K562 (cell line): Measurements from ENCODE around the gene ZNF689. TPM values are rescaled to one million over a fixed set of nuclear protein-coding genes. Genes with fewer than 3 reads are reported as not detected.

Source experiments
- BRF1 ChIP-seq: IDR thresholded peaks from 3 replicates; pipeline ENCODE4 v1.6.1; 2011; ENCODE audit warnings: borderline replicate concordance, mild to moderate bottlenecking; ENCODE audit not compliant: insufficient read length; ENCODE audit errors: extremely low read depth
- HMGN3 ChIP-seq: IDR thresholded peaks from 2 replicates; pipeline ENCODE4 v1.6.1; 2011; ENCODE audit warnings: borderline replicate concordance, low read depth, mild to moderate bottlenecking, mixed read lengths, low read length; ENCODE audit not compliant: insufficient read length; ENCODE audit errors: extremely low read depth
- MTF1 ChIP-seq: fragments of 250-450 bp; sonication (Bioruptor Pico); IDR thresholded peaks from 2 replicates; pipeline ENCODE4 v1.9.0; 2021; ENCODE audit warnings: moderate library complexity, mild to moderate bottlenecking, inconsistent platforms, borderline replicate concordance
- NBN ChIP-seq: fragments of 450-650 bp; IDR thresholded peaks from 2 replicates; pipeline ENCODE4 v1.6.1; 2016; ENCODE audit warnings: low read depth, mild to moderate bottlenecking
- NFIC ChIP-seq: fragments of 450-650 bp; IDR thresholded peaks from 2 replicates; pipeline ENCODE4 v1.6.1; 2017; ENCODE audit warnings: mild to moderate bottlenecking, inconsistent platforms
- NFIX ChIP-seq: fragments of 250-450 bp; sonication (Bioruptor Pico); IDR thresholded peaks from 2 replicates; pipeline ENCODE4 v1.4.0; 2020; ENCODE audit warnings: low read depth, mild to moderate bottlenecking, moderate library complexity
- NONO ChIP-seq, 2 experiments: fragments of 200-400 bp in 1 of 2; fragments of 450-650 bp in 1 of 2; formaldehyde crosslinking in 1 of 2; IDR thresholded peaks; 2 replicates each; pipeline ENCODE4 v1.6.1; 2017; ENCODE audit warnings: low read depth in 2 of 2, mild to moderate bottlenecking in 2 of 2, moderate library complexity in 2 of 2, low read length in 1 of 2
- PPARD ChIP-seq: fragments of 250-450 bp; sonication (Bioruptor Pico); IDR thresholded peaks from 2 replicates; pipeline ENCODE4 v1.8.0; 2022; ENCODE audit warnings: inconsistent platforms, mild to moderate bottlenecking, moderate library complexity
- RAD21 ChIP-seq, 2 experiments: fragments of 250-450 bp in 1 of 2; fragments of 450-650 bp in 1 of 2; sonication (Bioruptor Pico) in 1 of 2; formaldehyde crosslinking in 1 of 2; IDR thresholded peaks in 1 of 2; conservative IDR thresholded peaks in 1 of 2; 2 replicates each; pipeline versions ENCODE4 v1.4.0 to v1.8.0; 2020 to 2022; ENCODE audit warnings: mild to moderate bottlenecking in 2 of 2, moderate library complexity in 1 of 2
- RB1 ChIP-seq: fragments of 450-650 bp; IDR thresholded peaks from 2 replicates; pipeline ENCODE4 v1.6.1; 2017; ENCODE audit warnings: low read depth, mild to moderate bottlenecking
- RCOR1 ChIP-seq, 2 experiments: IDR thresholded peaks; 2 replicates each; pipeline ENCODE4 v1.6.1; 2012; ENCODE audit warnings: low read depth in 2 of 2, low read length in 2 of 2, borderline replicate concordance in 1 of 2, improper control_type of control experiment in 1 of 2
- SIN3B ChIP-seq: fragments of 450-650 bp; IDR thresholded peaks from 2 replicates; pipeline ENCODE4 v1.6.1; 2017; ENCODE audit warnings: low read depth, mild to moderate bottlenecking, moderate library complexity
- STAG1 ChIP-seq: sonication (generic); formaldehyde crosslinking; IDR thresholded peaks from 2 replicates; pipeline ENCODE4 v1.5.0; 2020; ENCODE audit warnings: missing genetic modification reagents, borderline replicate concordance
- THAP7 ChIP-seq: fragments of 250-450 bp; sonication (Bioruptor Pico); IDR thresholded peaks from 2 replicates; pipeline ENCODE4 v1.5.0; 2021
- TRIM25 ChIP-seq: fragments of 450-650 bp; IDR thresholded peaks from 2 replicates; pipeline ENCODE4 v1.7.0; 2016; ENCODE audit warnings: borderline replicate concordance
- ZNF717 ChIP-seq: fragments of 250-450 bp; sonication (Bioruptor Pico); IDR thresholded peaks from 2 replicates; pipeline ENCODE4 v1.5.0; 2021
- polyA plus RNA-seq, 8 experiments: library from polyadenylated mRNA; depleted of rRNA in 4 of 8; stranded (reverse) in 5 of 8; unstranded in 3 of 8; fragments of >200 nt; fragmentation: Nextera tagmentation in 2 of 8; fragmentation: Illumina TruSeq in 1 of 8; extraction: Ambion mirVana in 2 of 8; extraction: Trizol in 1 of 8; gene quantifications; 2 replicates each; pipeline versions ENCODE4 v1.2.1 to v1.2.3, GENCODE V29; 2011 to 2014; ENCODE audit warnings: inconsistent platforms in 1 of 8, missing spikeins in 1 of 8
- total RNA-seq, 7 experiments: library from RNA; depleted of rRNA in 6 of 7; stranded (reverse); fragments of >200 nt in 6 of 7; fragmentation: Illumina TruSeq in 2 of 7; extraction: Trizol in 2 of 7; gene quantifications; 2 replicates each; pipeline versions ENCODE4 v1.2.1 to v1.2.3, GENCODE V29; 2011 to 2021; ENCODE audit warnings: low replicate concordance in 1 of 7
- TF ChIP-seq, protein P1 (sequence below), 3 experiments: IDR thresholded peaks in 2 of 3; conservative IDR thresholded peaks in 1 of 3; 2 replicates each; pipeline ENCODE4 v1.5.1; 2011 to 2012; ENCODE audit warnings: low read length in 3 of 3, mild to moderate bottlenecking in 3 of 3, control low read depth in 2 of 3, improper control_type of control experiment in 1 of 3, inconsistent platforms in 1 of 3, low read depth in 1 of 3, mixed read lengths in 1 of 3, moderate library complexity in 1 of 3; ENCODE audit not compliant: insufficient read depth in 2 of 3
- TF ChIP-seq, protein P2 (sequence below): fragments of 450-650 bp; IDR thresholded peaks from 2 replicates; pipeline ENCODE4 v1.6.1; 2017; ENCODE audit warnings: antibody characterized with exemption
- TF ChIP-seq, protein P3 (sequence below): fragments of 250-450 bp; sonication (Bioruptor Pico); IDR thresholded peaks from 2 replicates; pipeline ENCODE4 v1.6.1; 2021; ENCODE audit warnings: mild to moderate bottlenecking
- TF ChIP-seq, protein P4 (sequence below): fragments of 450-650 bp; formaldehyde crosslinking; IDR thresholded peaks from 2 replicates; pipeline ENCODE4 v1.4.0; 2022; ENCODE audit warnings: missing genetic modification characterization

The ZNF689 gene
- total and polyA plus RNA-seq, 9 of the 15 experiments (the other 6 are each of a cell fraction or from before 2014, with no cell fraction given) = 5.4 to 15.4 (median 10.8) TPM

DNA sequence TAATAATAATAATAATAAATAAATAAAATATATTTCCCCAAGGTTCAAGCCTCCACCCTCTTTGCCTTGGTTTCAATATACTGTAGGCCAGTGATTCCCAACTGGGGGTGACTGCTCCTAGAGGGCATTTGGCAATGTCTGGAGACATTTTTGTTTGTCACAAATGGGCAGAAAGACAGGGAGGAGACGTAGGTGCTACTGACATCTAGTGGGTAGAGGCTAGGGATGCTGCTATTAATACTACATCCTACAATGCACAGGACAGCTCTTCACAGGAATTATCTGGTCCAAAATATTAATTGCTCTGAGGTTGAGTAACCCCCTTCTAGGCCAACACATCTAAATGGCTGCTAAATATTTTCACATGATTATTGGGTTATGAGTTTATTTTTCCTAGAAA lies 27.8 kb upstream of the ZNF689 start (continued):
- TF ChIP-seq THAP7 (no peak), SIN3B (no peak), NFIX (no peak), TRIM25 (0 out of 2 replicates have a peak, but pooled peaks have one; percentile 89), NONO (IDR thresholded peaks at IDR 0.05; ENCODE audit: low read depth in 2 of 2, low read length in 1 of 2) (no peak), RAD21 (CRISPR knock-in tag; conservative IDR thresholded peaks at IDR 0.05 in 1 of 2, IDR thresholded peaks at IDR 0.05 in 1 of 2) (peak; percentile 81 to 85), BRF1 (no peak), RB1 (peak; percentile 51; the same call in 1 of the 2 replicates), STAG1 (CRISPR knock-in tag) (peak; percentile 54; the same call in 1 of the 2 replicates), MTF1 (CRISPR knock-in tag) (no peak), ZNF717 (CRISPR knock-in tag) (no peak), NBN (0 out of 2 replicates have a peak, but pooled peaks have one; percentile 24), RCOR1 (IDR thresholded peaks at IDR 0.05; ENCODE audit: borderline replicate concordance in 1 of 2, low read depth in 2 of 2, low read length in 2 of 2) (peak in 1 of 2 experiments; percentile 70; a peak in 1 of 4 replicates), NFIC (no peak), PPARD (no peak), HMGN3 (no peak)
- TF ChIP-seq, protein P1, sequence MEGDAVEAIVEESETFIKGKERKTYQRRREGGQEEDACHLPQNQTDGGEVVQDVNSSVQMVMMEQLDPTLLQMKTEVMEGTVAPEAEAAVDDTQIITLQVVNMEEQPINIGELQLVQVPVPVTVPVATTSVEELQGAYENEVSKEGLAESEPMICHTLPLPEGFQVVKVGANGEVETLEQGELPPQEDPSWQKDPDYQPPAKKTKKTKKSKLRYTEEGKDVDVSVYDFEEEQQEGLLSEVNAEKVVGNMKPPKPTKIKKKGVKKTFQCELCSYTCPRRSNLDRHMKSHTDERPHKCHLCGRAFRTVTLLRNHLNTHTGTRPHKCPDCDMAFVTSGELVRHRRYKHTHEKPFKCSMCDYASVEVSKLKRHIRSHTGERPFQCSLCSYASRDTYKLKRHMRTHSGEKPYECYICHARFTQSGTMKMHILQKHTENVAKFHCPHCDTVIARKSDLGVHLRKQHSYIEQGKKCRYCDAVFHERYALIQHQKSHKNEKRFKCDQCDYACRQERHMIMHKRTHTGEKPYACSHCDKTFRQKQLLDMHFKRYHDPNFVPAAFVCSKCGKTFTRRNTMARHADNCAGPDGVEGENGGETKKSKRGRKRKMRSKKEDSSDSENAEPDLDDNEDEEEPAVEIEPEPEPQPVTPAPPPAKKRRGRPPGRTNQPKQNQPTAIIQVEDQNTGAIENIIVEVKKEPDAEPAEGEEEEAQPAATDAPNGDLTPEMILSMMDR (IDR thresholded peaks at IDR 0.05 in 2 of 3, conservative IDR thresholded peaks at IDR 0.05 in 1 of 3; ENCODE audit: insufficient read depth in 2 of 3, low read depth in 1 of 3, low read length in 3 of 3) = peak; percentile 76 to 90 (median 82)
- TF ChIP-seq, protein P2, sequence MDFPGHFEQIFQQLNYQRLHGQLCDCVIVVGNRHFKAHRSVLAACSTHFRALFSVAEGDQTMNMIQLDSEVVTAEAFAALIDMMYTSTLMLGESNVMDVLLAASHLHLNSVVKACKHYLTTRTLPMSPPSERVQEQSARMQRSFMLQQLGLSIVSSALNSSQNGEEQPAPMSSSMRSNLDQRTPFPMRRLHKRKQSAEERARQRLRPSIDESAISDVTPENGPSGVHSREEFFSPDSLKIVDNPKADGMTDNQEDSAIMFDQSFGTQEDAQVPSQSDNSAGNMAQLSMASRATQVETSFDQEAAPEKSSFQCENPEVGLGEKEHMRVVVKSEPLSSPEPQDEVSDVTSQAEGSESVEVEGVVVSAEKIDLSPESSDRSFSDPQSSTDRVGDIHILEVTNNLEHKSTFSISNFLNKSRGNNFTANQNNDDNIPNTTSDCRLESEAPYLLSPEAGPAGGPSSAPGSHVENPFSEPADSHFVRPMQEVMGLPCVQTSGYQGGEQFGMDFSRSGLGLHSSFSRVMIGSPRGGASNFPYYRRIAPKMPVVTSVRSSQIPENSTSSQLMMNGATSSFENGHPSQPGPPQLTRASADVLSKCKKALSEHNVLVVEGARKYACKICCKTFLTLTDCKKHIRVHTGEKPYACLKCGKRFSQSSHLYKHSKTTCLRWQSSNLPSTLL = no peak
- TF ChIP-seq, protein P3, sequence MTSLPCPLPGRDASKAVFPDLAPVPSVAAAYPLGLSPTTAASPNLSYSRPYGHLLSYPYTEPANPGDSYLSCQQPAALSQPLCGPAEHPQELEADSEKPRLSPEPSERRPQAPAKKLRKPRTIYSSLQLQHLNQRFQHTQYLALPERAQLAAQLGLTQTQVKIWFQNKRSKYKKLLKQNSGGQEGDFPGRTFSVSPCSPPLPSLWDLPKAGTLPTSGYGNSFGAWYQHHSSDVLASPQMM (CRISPR knock-in tag) = no peak
- TF ChIP-seq, protein P4, sequence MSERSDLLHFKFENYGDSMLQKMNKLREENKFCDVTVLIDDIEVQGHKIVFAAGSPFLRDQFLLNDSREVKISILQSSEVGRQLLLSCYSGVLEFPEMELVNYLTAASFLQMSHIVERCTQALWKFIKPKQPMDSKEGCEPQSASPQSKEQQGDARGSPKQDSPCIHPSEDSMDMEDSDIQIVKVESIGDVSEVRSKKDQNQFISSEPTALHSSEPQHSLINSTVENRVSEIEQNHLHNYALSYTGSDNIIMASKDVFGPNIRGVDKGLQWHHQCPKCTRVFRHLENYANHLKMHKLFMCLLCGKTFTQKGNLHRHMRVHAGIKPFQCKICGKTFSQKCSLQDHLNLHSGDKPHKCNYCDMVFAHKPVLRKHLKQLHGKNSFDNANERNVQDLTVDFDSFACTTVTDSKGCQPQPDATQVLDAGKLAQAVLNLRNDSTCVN = no peak
